ENCODE results near the gene SULT1C3.

- TF ChIP-seq, protein P1, sequence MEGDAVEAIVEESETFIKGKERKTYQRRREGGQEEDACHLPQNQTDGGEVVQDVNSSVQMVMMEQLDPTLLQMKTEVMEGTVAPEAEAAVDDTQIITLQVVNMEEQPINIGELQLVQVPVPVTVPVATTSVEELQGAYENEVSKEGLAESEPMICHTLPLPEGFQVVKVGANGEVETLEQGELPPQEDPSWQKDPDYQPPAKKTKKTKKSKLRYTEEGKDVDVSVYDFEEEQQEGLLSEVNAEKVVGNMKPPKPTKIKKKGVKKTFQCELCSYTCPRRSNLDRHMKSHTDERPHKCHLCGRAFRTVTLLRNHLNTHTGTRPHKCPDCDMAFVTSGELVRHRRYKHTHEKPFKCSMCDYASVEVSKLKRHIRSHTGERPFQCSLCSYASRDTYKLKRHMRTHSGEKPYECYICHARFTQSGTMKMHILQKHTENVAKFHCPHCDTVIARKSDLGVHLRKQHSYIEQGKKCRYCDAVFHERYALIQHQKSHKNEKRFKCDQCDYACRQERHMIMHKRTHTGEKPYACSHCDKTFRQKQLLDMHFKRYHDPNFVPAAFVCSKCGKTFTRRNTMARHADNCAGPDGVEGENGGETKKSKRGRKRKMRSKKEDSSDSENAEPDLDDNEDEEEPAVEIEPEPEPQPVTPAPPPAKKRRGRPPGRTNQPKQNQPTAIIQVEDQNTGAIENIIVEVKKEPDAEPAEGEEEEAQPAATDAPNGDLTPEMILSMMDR (conservative IDR thresholded peaks at IDR 0.05; ENCODE audit: low read length): no peak
- TF ChIP-seq EZH2phosphoT487 (IDR thresholded peaks at IDR 0.05; ENCODE audit: borderline replicate concordance, low read depth, low read length): no peak
These were observed 46.5 kb upstream of the SULT1C3 start for GRCh38 chr2:108193251-108193650.

All from OCI-LY7 (cell line).